SKM-1 treated with dmso at 0.1 percent for 144 hours (cell line): ENCODE data around the gene IER2.

Source experiments
- DNase-seq: peaks from one replicate; lab custom pipeline; 2025; ENCODE audit not compliant: unreplicated experiment; lab: John Stamatoyannopoulos, UW

IER2 gene, protein sequence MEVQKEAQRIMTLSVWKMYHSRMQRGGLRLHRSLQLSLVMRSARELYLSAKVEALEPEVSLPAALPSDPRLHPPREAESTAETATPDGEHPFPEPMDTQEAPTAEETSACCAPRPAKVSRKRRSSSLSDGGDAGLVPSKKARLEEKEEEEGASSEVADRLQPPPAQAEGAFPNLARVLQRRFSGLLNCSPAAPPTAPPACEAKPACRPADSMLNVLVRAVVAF

DNA sequence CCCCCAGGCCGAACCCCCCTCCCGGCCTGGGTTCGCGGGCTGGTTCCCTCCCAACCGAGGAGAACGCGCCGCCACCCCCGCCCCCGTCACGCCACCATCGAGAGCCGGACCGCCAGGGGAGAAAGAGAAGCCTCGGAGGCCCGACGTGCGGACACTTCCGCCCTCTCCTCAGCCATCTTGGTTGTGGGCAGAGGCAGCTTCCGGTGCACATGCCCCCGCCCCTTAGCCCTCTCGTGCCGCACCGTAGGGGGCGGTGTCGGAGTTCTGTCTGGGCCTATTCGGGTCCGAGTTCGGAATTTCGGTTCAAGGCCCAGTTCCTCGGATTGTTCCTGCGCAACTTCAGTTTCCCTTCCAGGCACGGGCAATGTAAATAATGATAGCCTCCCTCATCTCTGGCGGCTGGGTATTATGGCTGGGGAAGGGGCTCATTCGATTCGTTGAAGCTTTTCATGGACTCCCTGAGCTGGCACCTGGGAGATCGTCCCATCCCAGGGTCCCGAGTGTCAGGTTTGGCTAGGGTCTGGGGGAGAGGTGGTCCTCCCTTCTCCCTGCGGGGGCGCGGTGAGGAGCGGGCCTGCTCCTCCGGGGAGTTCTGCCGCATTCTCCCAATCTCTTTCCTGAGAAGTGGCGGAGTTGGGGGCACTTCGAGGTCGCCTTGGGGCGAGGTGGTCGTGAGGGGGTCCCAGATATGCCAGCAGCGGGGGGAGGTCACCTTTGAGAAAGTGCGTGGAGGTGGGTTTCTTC, at the start of gene IER2, which contains the start of gene STX10:
IER2 (plus strand) TSS at position 225 of the 744 bp plus-strand sequence. CDS start 2,776 bp downstream, outside the sequence.
STX10 (minus strand) TSS at position 189 of the 744 bp plus-strand sequence. CDS start 202 bp downstream, outside the sequence.
- DNase-seq = peak; percentile 92

DNA sequence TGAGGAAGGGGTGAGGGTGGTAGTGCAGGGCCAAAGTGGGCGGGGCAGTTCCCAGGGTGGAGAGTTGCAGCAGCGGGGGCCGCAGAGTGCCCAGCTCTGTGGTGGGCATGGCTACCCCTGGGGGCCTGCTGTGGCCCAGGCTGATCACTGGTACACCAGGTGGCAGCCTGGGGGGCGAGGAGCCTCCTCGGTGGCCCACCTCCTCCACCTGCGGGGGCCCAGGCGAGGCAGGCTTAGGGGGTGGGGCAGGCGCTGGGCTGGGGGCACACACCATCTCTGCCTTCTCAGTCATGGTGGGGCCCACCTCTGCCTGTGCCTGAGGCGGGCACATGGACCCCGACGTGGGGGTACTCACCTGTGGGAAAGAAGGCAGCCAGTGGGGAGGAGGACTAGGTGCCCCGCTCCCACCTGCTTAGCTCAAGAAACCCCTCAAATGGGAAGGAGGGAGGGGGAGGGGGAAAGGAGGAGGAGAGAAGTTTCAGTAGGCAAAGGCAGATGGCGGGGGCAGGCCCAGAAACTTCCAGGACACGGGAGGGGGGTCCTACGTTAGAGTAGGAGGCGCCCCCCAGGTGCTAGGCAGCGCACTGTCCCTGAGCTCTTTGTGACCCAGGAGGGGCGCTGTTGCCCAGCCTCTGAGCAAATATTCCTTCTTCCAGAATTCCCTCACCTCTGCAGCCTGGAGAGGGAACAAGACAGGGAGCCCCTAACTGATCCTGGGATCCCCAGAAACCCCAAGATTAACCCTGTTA, 49.2 kb upstream of the IER2 start:
- no peak for DNase-seq

DNA sequence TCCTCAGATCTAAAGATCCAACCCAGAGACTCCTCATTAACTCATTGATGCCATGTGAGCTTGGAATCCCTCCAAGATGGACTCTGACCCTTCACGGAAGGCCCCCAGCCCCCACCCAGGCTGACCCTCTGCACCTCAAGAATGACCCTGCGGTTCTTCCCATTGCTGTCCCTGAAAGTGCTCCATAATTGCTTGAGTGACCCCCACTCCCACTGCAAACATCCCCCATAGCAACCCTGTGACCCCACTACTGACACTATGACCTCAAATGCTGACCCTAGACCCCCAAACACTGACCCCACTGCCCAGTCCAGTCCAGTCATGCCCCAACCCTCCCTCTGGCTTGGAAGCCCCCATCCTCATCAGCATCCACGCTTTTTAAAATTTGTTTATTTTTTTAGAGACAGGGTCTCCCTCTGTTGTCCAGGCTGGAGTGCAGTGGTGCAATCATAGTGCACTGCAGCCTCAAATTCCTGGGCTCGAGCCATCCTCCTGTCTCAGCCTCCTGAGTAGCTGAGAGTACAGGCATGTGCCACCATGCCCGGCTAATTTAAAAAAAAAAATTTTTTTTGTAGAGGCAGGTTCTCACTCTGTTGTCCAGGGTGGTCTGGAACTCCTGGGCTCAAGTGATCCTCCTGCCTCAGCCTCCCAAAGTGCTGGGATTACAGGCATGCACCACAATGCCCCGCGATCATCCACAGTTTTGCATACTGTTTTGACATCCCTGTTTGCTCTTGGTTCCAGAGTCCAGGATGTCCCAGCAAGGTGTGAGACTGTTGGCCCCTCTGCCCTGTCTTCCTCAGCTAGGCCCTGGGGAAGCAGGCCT, 48.4 kb upstream of the IER2 start:
- DNase-seq = no peak

GRCh38 chr19:13102416-13102665, 47.9 kb upstream of the IER2 start:
- DNase-seq = no peak

GRCh38 chr19:13102666-13103580, 47.3 kb upstream of the IER2 start, which contains the start of gene LYL1:
TSS of gene LYL1 (minus strand) at chr19:13102858. CDS start at chr19:13101171, 1,687 bp downstream.
- peak; percentile 94 for DNase-seq

GRCh38 chr19:13103581-13104359, 46.4 kb upstream of the IER2 start:
- DNase-seq = no peak

GRCh38 chr19:13104360-13104847, 45.8 kb upstream of the IER2 start:
- peak; percentile 84 for DNase-seq

DNA sequence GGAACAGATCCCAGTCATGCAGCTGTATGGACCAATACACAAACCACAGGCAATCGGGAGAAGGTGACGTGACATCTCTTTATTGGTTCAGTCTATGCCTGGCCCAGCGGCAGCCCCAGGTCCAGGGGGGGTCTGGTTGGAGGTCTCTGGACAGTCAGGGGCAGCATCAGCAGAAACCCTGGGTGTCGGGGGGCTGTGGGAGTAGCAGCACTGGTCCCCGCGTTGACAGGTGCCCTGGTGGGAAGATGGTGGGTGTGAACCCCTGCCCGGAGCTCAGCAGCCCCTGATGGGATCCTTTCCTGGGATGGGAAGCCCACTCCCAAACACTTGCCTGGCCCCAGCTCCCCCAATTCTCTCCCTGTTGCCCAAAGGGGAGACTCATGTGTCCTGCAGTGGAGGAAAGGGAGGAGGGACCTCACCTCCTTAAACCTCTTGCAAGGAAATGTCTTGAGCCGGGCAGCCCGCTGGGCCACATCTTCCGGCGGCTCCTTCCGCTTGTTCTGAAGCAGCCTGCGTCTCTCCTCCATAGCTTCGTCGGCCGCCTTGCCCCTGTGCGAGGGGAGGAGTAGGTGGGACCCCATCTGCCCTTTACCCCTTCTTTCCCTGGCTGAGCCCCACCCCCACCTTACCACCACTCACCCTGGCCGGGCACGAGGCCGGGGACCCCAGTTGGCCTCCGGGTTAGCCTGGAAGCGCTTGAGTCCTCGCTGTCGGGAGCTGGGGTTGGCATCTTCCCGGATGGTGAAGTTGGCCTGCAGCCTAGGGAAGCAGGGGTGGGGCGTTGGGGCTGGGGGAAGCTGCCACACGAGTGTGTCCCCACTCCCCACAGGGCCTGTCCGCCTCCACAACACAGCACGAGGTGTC, 45.1 kb upstream of the IER2 start:
- no peak for DNase-seq

DNA sequence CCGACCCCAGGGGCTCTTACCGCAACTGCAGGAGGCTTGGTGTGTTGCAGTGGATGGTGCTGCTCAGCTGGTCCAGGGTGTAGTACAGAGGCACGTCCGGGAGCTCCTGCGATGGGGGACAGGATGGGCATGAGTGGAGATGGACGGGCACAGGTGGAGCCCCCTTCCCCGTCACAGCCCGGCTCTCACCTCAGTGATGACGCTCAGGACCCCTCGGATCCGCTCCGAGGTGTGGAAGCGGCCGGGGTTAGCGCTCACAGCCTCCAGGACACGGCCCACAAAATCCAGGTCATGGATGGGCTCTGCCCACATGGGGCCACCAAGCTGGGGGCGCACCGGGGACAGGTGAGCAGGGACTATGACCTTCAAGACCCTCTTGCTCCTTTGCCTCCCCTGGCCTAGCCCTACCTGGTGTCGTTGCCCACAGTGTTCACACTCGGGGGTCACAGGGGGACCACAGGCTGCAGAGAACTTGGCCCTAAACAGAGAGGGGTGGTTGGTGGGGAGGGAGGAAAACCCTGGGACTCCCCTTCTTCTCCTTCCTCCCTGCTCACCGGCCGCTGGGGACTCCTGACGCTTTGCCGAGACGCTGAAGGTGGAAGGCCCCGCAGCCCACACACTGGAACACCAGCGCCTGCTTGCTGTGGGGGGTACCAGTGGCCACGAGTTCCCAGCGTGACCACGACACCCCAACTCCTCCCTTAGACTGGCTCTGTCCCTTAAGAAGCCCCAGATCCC, 40.7 kb upstream of the IER2 start:
- no peak for DNase-seq

- DNase-seq = no peak
Measured at GRCh38 chr19:13110099-13110610, 40.1 kb upstream of the IER2 start.

GRCh38 chr19:13112555-13112954, 37.7 kb upstream of the IER2 start:
- no peak for DNase-seq

- no peak for DNase-seq
Measured at GRCh38 chr19:13115936-13116281, 34.3 kb upstream of the IER2 start.

GRCh38 chr19:13116282-13117175, 33.7 kb upstream of the IER2 start, which contains the start of gene TRMT1:
TSS of gene TRMT1 (minus strand) at chr19:13116740. CDS start at chr19:13116399, 341 bp downstream.
- DNase-seq = peak; percentile 88

- DNase-seq = no peak
Measured at GRCh38 chr19:13117176-13117771, 32.9 kb upstream of the IER2 start.

- DNase-seq = peak; percentile 92
Measured at GRCh38 chr19:13117772-13118423, 32.3 kb upstream of the IER2 start, which contains the start of gene NACC1. TSS of gene NACC1 (plus strand) at chr19:13118264. CDS start at chr19:13135208, 16,944 bp downstream.
